Measurements from ENCODE around the gene XRCC1. TPM values are rescaled to one million over a fixed set of nuclear protein-coding genes. Genes with fewer than 3 reads are reported as not detected.

Gene XRCC1
- total and polyA plus RNA-seq, 10 of the 15 experiments (the other 5 are each of a cell fraction or from before 2014, with no cell fraction given), result 2.0 to 51.1 (median 33.7) TPM

GRCh38 chr19:43519436-43520088, 55.8 kb downstream of the XRCC1 start (continued):
- TF ChIP-seq ZNF592 (IDR thresholded peaks at IDR 0.05) (no peak), EED (IDR thresholded peaks at IDR 0.05; ENCODE audit: low read depth) (peak; percentile 39; the same call in 1 of the 2 replicates), ELK1 (IDR thresholded peaks at IDR 0.05; ENCODE audit: low read depth, low read length) (no peak), RAD21 (IDR thresholded peaks at IDR 0.05; ENCODE audit: insufficient read depth, low read depth, low read length) (peak; percentile 95)

GRCh38 chr19:43518051-43518450, 57.3 kb downstream of the XRCC1 start:
- H3K4me2 ChIP-seq (ENCODE audit: control insufficient read depth, insufficient read depth), result no peak overlapping the region
- H4K20me1 ChIP-seq (ENCODE audit: control insufficient read depth, insufficient read depth), result no peaks in the 10 kb centered on the region
- no peaks in the 10 kb centered on the region; a peak in 1 of 4 replicates for H3K36me3 ChIP-seq (ENCODE audit: control insufficient read depth in 2 of 2, insufficient read depth in 2 of 2, low read length in 1 of 2)
- POLR2A ChIA-PET, result interaction anchor here (0.7 kb wide), 2 partner anchors 35 to 203 kb away, joined by 3 to 4 read pairs; no protein-coding TSS in a partner anchor
- ATAC-seq (no peak), FAIRE-seq (no peak), DNase-seq (ENCODE audit: low read depth, low spot score) (no peak)
- H3K4me3 ChIP-seq, result no peak overlapping the region
- in situ Hi-C loops (cut with MboI), result no loop called here
- SMC1A ChIA-PET (ENCODE audit: uncharacterized antibody, unreplicated experiment), result interaction anchor here (0.6 to 6.9 kb wide), 8 partner anchors 15 to 135 kb away, joined by 3 to 194 read pairs (median 5); partner anchors contain the start of gene ZNF575
- 43% methylated on average over 4 of the region's 4 CpGs for WGBS (ENCODE audit: insufficient coverage, insufficient replicate concordance, low lambda C conversion rate, missing lambda C conversion rate)
- H3K9ac ChIP-seq (ENCODE audit: control insufficient read depth, insufficient read depth, low read length), result no peak overlapping the region
- RAD21 ChIA-PET (ENCODE audit: unreplicated experiment), result interaction anchor here (0.7 to 4.8 kb wide), 3 partner anchors 13 to 162 kb away, joined by 5 to 186 read pairs (median 15); partner anchors contain the start of gene PHLDB3
- no peaks in the 10 kb centered on the region for H3K79me2 ChIP-seq (ENCODE audit: control insufficient read depth, insufficient read depth, low read length)
- H2AFZ ChIP-seq (ENCODE audit: control insufficient read depth, low read depth, low read length), result no peak overlapping the region
- no peaks in the 10 kb centered on the region for H3K27me3 ChIP-seq (replicated peaks in 1 of 2; ENCODE audit: control insufficient read depth in 2 of 2, insufficient read depth in 2 of 2, low read length in 1 of 2)
- H3K4me1 ChIP-seq (ENCODE audit: control insufficient read depth, insufficient read depth, low read length), result no peaks in the 10 kb centered on the region
- no peaks in the 10 kb centered on the region; the same call in 2 of the 3 replicates for H3K9me3 ChIP-seq (replicated peaks; ENCODE audit: control insufficient read depth, insufficient read depth, low read length)
- H3K27ac ChIP-seq (ENCODE audit: control insufficient read depth, insufficient read depth), result no peak overlapping the region
- TF ChIP-seq USF1 (IDR thresholded peaks at IDR 0.05; ENCODE audit: borderline replicate concordance, extremely low read length, insufficient read depth, low read depth, low read length) (no peak), ZNF217 (IDR thresholded peaks at IDR 0.05) (no peak), YBX1 (IDR thresholded peaks at IDR 0.05) (no peak), ZNF384 (IDR thresholded peaks at IDR 0.05; ENCODE audit: borderline replicate concordance, low read depth, low read length) (no peak), SIN3A (IDR thresholded peaks at IDR 0.05; ENCODE audit: low read depth, low read length) (no peak), PAX5 (IDR thresholded peaks at IDR 0.05; ENCODE audit: borderline replicate concordance, low read depth, low read length) (no peak), CHD2 (IDR thresholded peaks at IDR 0.05; ENCODE audit: borderline replicate concordance, low read depth, low read length) (no peak)
- CTCF ChIA-PET, result interaction anchor here (0.6 to 9.3 kb wide), 14 partner anchors 8 to 1961 kb away, joined by 3 to 393 read pairs (median 8); partner anchors contain the start of gene PHLDB3
- BruUV-seq (replicated peaks), result no TSS peak
- intact Hi-C loops (cut with micrococcal nuclease; ENCODE audit: unreplicated experiment), result no loop called here

Measured in GM12878 (cell line).